H1 (cell line): ENCODE measurements around the gene MRM1. TPM values are rescaled to one million over a fixed set of nuclear protein-coding genes. Genes with fewer than 3 reads are reported as not detected.

Source experiments
- BACH1 ChIP-seq: IDR thresholded peaks from 2 replicates; pipeline ENCODE4 v1.6.1; 2012; ENCODE audit warnings: low read length, improper control_type of control experiment
- CBX8 ChIP-seq: fragments of 300-800, 300-1000 bp; sonication (generic); IDR thresholded peaks from 2 replicates; pipeline ENCODE4 v1.7.1; 2016; ENCODE audit warnings: low read depth, low read length, borderline replicate concordance
- CEBPB ChIP-seq: IDR thresholded peaks from 2 replicates; pipeline ENCODE4 v1.6.1; 2012; ENCODE audit warnings: low read depth, low read length
- CTCF ChIP-seq, 3 experiments: IDR thresholded peaks; 1 replicate in 2 of 3; 2 replicates in 1 of 3; pipeline versions ENCODE4 v1.5.1 to v1.6.1; 2011; ENCODE audit warnings: low read length in 3 of 3, mild to moderate bottlenecking in 3 of 3, inconsistent platforms in 2 of 3, low read depth in 1 of 3, moderate library complexity in 1 of 3; ENCODE audit not compliant: insufficient read depth in 1 of 3; ENCODE audit errors: control extremely low read depth in 1 of 3
- EGR1 ChIP-seq: IDR thresholded peaks from 2 replicates; pipeline ENCODE4 v1.6.1; 2011; ENCODE audit warnings: low read depth, low read length, borderline replicate concordance
- HDAC6 ChIP-seq: IDR thresholded peaks from one replicate; pipeline ENCODE4 v1.7.1; 2012; ENCODE audit warnings: low read depth, mild to moderate bottlenecking, inconsistent platforms, low read length, moderate library complexity
- JUND ChIP-seq: IDR thresholded peaks from 2 replicates; pipeline ENCODE4 v1.6.1; 2011; ENCODE audit warnings: mild to moderate bottlenecking, improper control_type of control experiment, low read length
- KDM4A ChIP-seq: IDR thresholded peaks from one replicate; pipeline ENCODE4 v1.7.1; 2012; ENCODE audit warnings: low read depth, mild to moderate bottlenecking, moderate library complexity, low read length, inconsistent platforms; ENCODE audit not compliant: severe bottlenecking
- KDM5A ChIP-seq: fragments of 200-600 bp; IDR thresholded peaks from 2 replicates; pipeline ENCODE4 v1.7.1; 2012; ENCODE audit warnings: mild to moderate bottlenecking, low read length, inconsistent platforms, mixed read lengths
- MAFK ChIP-seq: IDR thresholded peaks from 2 replicates; pipeline ENCODE4 v1.6.1; 2012; ENCODE audit warnings: low read depth, mild to moderate bottlenecking, improper control_type of control experiment, low read length
- NRF1 ChIP-seq: IDR thresholded peaks from 2 replicates; pipeline ENCODE4 v1.6.1; 2011; ENCODE audit warnings: mild to moderate bottlenecking, low read depth, low read length, improper control_type of control experiment
- POLR2A ChIP-seq, 2 experiments: IDR thresholded peaks; 1 replicate in 1 of 2; 2 replicates in 1 of 2; pipeline ENCODE4 v1.6.1; 2011; ENCODE audit warnings: low read depth in 2 of 2, low read length in 2 of 2, mild to moderate bottlenecking in 2 of 2; ENCODE audit errors: control extremely low read depth in 1 of 2
- POLR2AphosphoS5 ChIP-seq: IDR thresholded peaks from 2 replicates; pipeline ENCODE4 v1.6.1; 2011; ENCODE audit warnings: low read depth, low read length
- RAD21 ChIP-seq, 2 experiments: IDR thresholded peaks in 1 of 2; conservative IDR thresholded peaks in 1 of 2; 2 replicates each; pipeline ENCODE4 v1.6.1; 2011; ENCODE audit warnings: low read depth in 2 of 2, low read length in 2 of 2, improper control_type of control experiment in 1 of 2, inconsistent platforms in 1 of 2, mild to moderate bottlenecking in 1 of 2, moderate library complexity in 1 of 2
- RFX5 ChIP-seq: IDR thresholded peaks from 2 replicates; pipeline ENCODE4 v1.6.1; 2011; ENCODE audit warnings: low read depth, low read length, improper control_type of control experiment, borderline replicate concordance
- RNF2 ChIP-seq: fragments of 200-900, 300-1000 bp; sonication (generic); IDR thresholded peaks from 2 replicates; pipeline ENCODE4 v1.7.1; 2016; ENCODE audit warnings: borderline replicate concordance, low read depth, mild to moderate bottlenecking, antibody characterized with exemption, low read length; ENCODE audit not compliant: poor library complexity, severe bottlenecking; ENCODE audit errors: missing control alignments
- SAP30 ChIP-seq: fragments of 300-600 bp; sonication (generic); IDR thresholded peaks from 2 replicates; pipeline ENCODE4 v1.7.1; 2012; ENCODE audit warnings: low read length, moderate library complexity, mild to moderate bottlenecking, inconsistent platforms; ENCODE audit not compliant: insufficient read depth, insufficient replicate concordance
- SIN3A ChIP-seq, 2 experiments: IDR thresholded peaks in 1 of 2; conservative IDR thresholded peaks in 1 of 2; 2 replicates each; pipeline ENCODE4 v1.6.1; 2011 to 2012; ENCODE audit warnings: low read length in 2 of 2, improper control_type of control experiment in 1 of 2, low read depth in 1 of 2, mild to moderate bottlenecking in 1 of 2
- SUZ12 ChIP-seq: fragments of 200-600 bp; sonication (generic); IDR thresholded peaks from 2 replicates; pipeline ENCODE4 v1.6.1; 2012; ENCODE audit warnings: mild to moderate bottlenecking, inconsistent platforms, low read length, moderate library complexity, mixed read lengths
- TBP ChIP-seq: IDR thresholded peaks from 2 replicates; pipeline ENCODE4 v1.6.1; 2011; ENCODE audit warnings: low read depth, low read length, improper control_type of control experiment
- ZNF274 ChIP-seq: IDR thresholded peaks from 2 replicates; pipeline ENCODE4 v1.7.0; 2012; ENCODE audit warnings: low read length, borderline replicate concordance; ENCODE audit errors: extremely low read depth
- polyA plus RNA-seq, 7 experiments: library from polyadenylated mRNA; depleted of rRNA in 3 of 7; stranded (reverse) in 5 of 7; unstranded in 2 of 7; fragments of >200 nt in 5 of 7; fragments of 200-250 nt in 2 of 7; gene quantifications; 1 replicate in 5 of 7; 2 replicates in 1 of 7; 4 replicates in 1 of 7; pipeline versions ENCODE4 v1.2.1 to v1.2.3, GENCODE V29; 2011 to 2013; ENCODE audit warnings: missing spikeins in 2 of 7, mixed read lengths in 2 of 7
- total RNA-seq: library from RNA; stranded (reverse); fragmentation: NEBNext Ultra II Directional; extraction: Animal tissue kit (Norgen Biotek cat#: 25700); gene quantifications from 2 replicates; pipeline ENCODE4 v1.2.1, GENCODE V29; 2021

MRM1 gene
- total and polyA plus RNA-seq, 2 of the 8 experiments (the other 6 are each of a cell fraction or from before 2014, with no cell fraction given) = 9.9 to 11.2 TPM

- TF ChIP-seq POLR2AphosphoS5 = peak; percentile 68
- no peak; a peak in 1 of 4 replicates for TF ChIP-seq CTCF (IDR thresholded peaks at IDR 0.05; ENCODE audit: control extremely low read depth in 1 of 3, insufficient read depth in 1 of 3, low read depth in 1 of 3, low read length in 3 of 3)
- no peak for TF ChIP-seq RAD21 (IDR thresholded peaks at IDR 0.05 in 1 of 2, conservative IDR thresholded peaks at IDR 0.05 in 1 of 2; ENCODE audit: low read depth in 2 of 2, low read length in 2 of 2)
- TF ChIP-seq TBP = peak; percentile 55
- TF ChIP-seq POLR2A (IDR thresholded peaks at IDR 0.05; ENCODE audit: control extremely low read depth in 1 of 2, low read depth in 2 of 2, low read length in 2 of 2) = peak; percentile 34 to 84
- no peak for TF ChIP-seq CBX8
- no peak for TF ChIP-seq EGR1
- TF ChIP-seq RFX5 = no peak
- no peak for TF ChIP-seq JUND
- peak in 1 of 2 experiments; percentile 80; a peak in 2 of 4 replicates for TF ChIP-seq SIN3A (conservative IDR thresholded peaks at IDR 0.05 in 1 of 2, IDR thresholded peaks at IDR 0.05 in 1 of 2; ENCODE audit: low read depth in 1 of 2, low read length in 2 of 2)
- TF ChIP-seq CEBPB = no peak
- no peak for TF ChIP-seq MAFK
- TF ChIP-seq BACH1 = peak; percentile 49; the same call in 1 of the 2 replicates
- no peak for TF ChIP-seq SUZ12
- TF ChIP-seq SAP30 = peak; percentile 47
- TF ChIP-seq KDM4A = peak; percentile 66
- TF ChIP-seq ZNF274 = no peak
- TF ChIP-seq NRF1 = peak; percentile 70
- no peak for TF ChIP-seq KDM5A
- no peak for TF ChIP-seq HDAC6
- no peak for TF ChIP-seq RNF2
Measured at GRCh38 chr17:36601303-36602029, at the start of gene MRM1 (continued).
